MCF 10A (cell line): ENCODE results near the gene MSANTD7. TPM values are rescaled to one million over a fixed set of nuclear protein-coding genes. Genes with fewer than 3 reads are reported as not detected.

Experiments
- BruUV-seq: library from RNA; stranded (reverse); fragments of 400-500 nt; replicated peaks from 2 replicates; lab custom pipeline; 2021; lab: Mats Ljungman, UMichigan
- CTCF ChIA-PET: fragments of 300-600 bp; sonication (Branson Sonifier 250); formaldehyde crosslinking; extraction: SDS; loops from one replicate; lab custom pipeline; 2021; ENCODE audit warnings: antibody characterized with exemption, inconsistent platforms; lab: Yijun Ruan, JAX
- POLR2A ChIA-PET: fragments of 300-600, 350-650 bp; sonication (Branson Sonifier 250); formaldehyde crosslinking; extraction: SDS; loops from one replicate; lab custom pipeline; 2020; ENCODE audit warnings: antibody characterized with exemption, inconsistent platforms; lab: Yijun Ruan, JAX
- DNase-seq: peaks from one replicate; pipeline ENCODE4 v3.0.0-alpha.2; 2018; ENCODE audit not compliant: unreplicated experiment
- H3K27ac Mint-ChIP-seq: one replicate; pipeline ENCODE4 v1.8.0; 2022; ENCODE audit warnings: mild to moderate bottlenecking, low read depth, mixed read lengths; ENCODE audit not compliant: unreplicated experiment
- H3K27me3 Mint-ChIP-seq: one replicate; pipeline ENCODE4 v1.8.0; 2022; ENCODE audit warnings: mixed read lengths; ENCODE audit not compliant: insufficient read depth, unreplicated experiment
- H3K36me3 Mint-ChIP-seq: one replicate; pipeline ENCODE4 v1.8.0; 2022; ENCODE audit warnings: mild to moderate bottlenecking, moderate library complexity, mixed read lengths; ENCODE audit not compliant: insufficient read depth, unreplicated experiment
- H3K4me1 Mint-ChIP-seq: one replicate; pipeline ENCODE4 v1.8.0; 2022; ENCODE audit warnings: mixed read lengths; ENCODE audit not compliant: insufficient read depth, unreplicated experiment
- H3K4me3 Mint-ChIP-seq: one replicate; pipeline ENCODE4 v1.8.0; 2022; ENCODE audit warnings: mild to moderate bottlenecking, moderate library complexity, mixed read lengths; ENCODE audit not compliant: unreplicated experiment
- H3K9me3 Mint-ChIP-seq: one replicate; pipeline ENCODE4 v1.8.0; 2022; ENCODE audit warnings: mixed read lengths; ENCODE audit not compliant: unreplicated experiment
- intact Hi-C: fragments of 100-400 bp; cut with micrococcal nuclease; formaldehyde crosslinking; loops from 2 replicates; pipeline ENCODE4 v1.14.1; 2022
- total RNA-seq: library from RNA; stranded (reverse); gene quantifications from 2 replicates; pipeline ENCODE4 v1.2.3, GENCODE V29; 2022
- TF ChIP-seq, protein P1 (sequence below): fragments of 200-600 bp; IDR thresholded peaks from one replicate; pipeline ENCODE4 v1.8.0; 2022; ENCODE audit warnings: antibody characterized with exemption, mild to moderate bottlenecking; ENCODE audit not compliant: unreplicated experiment

Gene MSANTD7
- total RNA-seq, 1 experiment from 2014 or later, result 18.1 TPM

DNA sequence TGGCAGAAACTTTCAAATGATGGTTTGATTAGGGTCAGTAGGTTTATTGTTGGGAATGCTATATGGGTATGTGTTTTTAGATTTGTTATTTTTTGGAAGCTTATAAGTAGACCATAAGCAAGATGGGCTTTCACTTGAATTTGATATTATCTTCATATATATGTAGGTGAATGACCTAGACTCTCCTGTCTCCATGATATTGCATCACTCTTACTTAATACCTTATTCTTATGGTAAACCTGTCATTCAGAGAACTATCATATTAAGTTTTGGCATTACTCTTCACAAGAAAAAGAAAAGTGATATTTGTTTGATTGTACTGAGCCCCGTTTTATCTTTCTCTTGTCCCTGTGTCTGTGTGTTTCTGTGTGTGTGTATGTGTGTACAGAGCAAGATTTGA lies 17.3 kb downstream of the MSANTD7 start:
- TF ChIP-seq, protein P1, sequence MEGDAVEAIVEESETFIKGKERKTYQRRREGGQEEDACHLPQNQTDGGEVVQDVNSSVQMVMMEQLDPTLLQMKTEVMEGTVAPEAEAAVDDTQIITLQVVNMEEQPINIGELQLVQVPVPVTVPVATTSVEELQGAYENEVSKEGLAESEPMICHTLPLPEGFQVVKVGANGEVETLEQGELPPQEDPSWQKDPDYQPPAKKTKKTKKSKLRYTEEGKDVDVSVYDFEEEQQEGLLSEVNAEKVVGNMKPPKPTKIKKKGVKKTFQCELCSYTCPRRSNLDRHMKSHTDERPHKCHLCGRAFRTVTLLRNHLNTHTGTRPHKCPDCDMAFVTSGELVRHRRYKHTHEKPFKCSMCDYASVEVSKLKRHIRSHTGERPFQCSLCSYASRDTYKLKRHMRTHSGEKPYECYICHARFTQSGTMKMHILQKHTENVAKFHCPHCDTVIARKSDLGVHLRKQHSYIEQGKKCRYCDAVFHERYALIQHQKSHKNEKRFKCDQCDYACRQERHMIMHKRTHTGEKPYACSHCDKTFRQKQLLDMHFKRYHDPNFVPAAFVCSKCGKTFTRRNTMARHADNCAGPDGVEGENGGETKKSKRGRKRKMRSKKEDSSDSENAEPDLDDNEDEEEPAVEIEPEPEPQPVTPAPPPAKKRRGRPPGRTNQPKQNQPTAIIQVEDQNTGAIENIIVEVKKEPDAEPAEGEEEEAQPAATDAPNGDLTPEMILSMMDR, result no peak
- Mint-ChIP-seq H3K4me3 (no peak overlapping the region), H3K4me1 (no peaks in the 10 kb centered on the region), H3K9me3 (no peaks in the 10 kb centered on the region), H3K27ac (no peak overlapping the region), H3K36me3 (peaks cover 60% of the 10 kb centered on the region), H3K27me3 (no peaks in the 10 kb centered on the region)
- no TSS peak for BruUV-seq
- DNase-seq, result no peak
- ChIA-PET CTCF (no interaction called here), POLR2A (interaction anchor here (1.4 kb wide), 1 partner anchor 17 kb away, joined by 3 read pairs; the partner anchor contains the start of genes HSPA14 and MSANTD7)
- intact Hi-C loops, result loop anchor here (2.0 kb wide), 1 partner anchor 21 kb away; no protein-coding TSS in a partner anchor

DNA sequence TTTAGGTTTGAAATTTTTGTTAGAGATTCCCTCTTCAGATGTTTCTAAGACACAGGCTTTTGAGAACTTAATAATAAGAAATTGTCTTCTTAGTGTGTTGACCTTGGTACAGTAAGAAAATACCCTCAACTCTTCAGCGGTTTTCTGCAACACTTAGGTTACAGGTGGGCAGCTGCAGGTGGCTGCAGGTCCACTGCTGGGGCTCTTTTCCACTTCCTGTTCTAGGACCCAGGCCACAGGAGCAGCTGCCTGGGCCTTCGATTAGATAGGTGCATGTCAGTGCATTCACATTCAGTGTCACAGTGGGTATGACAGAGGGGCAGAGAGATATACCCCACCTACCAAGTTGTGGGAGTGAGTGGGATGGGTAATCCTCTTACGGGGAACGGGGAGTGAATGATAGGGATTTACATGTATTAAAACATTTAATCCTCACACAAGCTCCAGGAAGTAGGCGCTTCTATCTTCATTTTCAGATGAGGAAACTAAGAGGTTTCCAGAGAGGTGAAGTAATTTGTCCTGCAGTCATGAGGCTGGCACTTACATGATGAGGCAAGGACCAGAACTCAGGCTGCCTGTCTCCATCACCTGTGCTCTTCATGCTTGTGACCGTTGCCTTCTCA lies 20.3 kb downstream of the MSANTD7 start:
- Mint-ChIP-seq H3K36me3 (peaks cover 42% of the 10 kb centered on the region), H3K4me3 (no peak overlapping the region), H3K4me1 (no peaks in the 10 kb centered on the region), H3K9me3 (no peaks in the 10 kb centered on the region), H3K27me3 (no peaks in the 10 kb centered on the region), H3K27ac (no peak overlapping the region)
- BruUV-seq, result no TSS peak
- POLR2A ChIA-PET, result interaction anchor here (0.6 to 2.0 kb wide), 2 partner anchors 20 to 21 kb away, joined by 3 to 6 read pairs; partner anchors contain the start of genes CDNF, HSPA14 and MSANTD7
- intact Hi-C loops, result no loop called here
- CTCF ChIA-PET, result interaction anchor here (0.9 kb wide), 1 partner anchor 46 kb away, joined by 3 read pairs; no protein-coding TSS in a partner anchor
- TF ChIP-seq, protein P1, result no peak
- DNase-seq, result no peak

DNA sequence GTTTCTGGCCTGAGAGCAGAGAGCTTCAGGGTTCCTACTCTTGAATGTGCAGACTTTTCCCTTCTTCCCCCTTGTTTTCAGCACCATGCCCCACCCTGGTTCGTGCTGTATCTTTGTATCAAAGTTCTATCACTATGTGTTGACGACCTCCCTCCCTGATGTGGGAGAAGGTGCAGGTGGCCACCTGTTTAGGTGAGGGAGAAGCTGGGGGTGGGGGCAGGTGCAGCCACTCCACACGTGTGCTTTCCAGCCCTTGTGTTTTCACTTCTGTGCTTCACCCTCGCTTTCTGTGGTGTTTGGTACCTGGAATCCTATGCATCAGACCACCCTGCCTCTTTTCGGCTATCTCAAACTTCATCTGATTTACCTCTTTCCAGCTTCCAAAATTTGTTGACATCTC lies 20.9 kb downstream of the MSANTD7 start:
- Mint-ChIP-seq H3K36me3 (peaks cover 36% of the 10 kb centered on the region), H3K4me1 (no peaks in the 10 kb centered on the region), H3K9me3 (no peaks in the 10 kb centered on the region), H3K4me3 (no peak overlapping the region), H3K27ac (no peak overlapping the region), H3K27me3 (no peaks in the 10 kb centered on the region)
- BruUV-seq, result no TSS peak
- no peak for DNase-seq
- intact Hi-C loops, result no loop called here
- POLR2A ChIA-PET, result interaction anchor here (1.1 to 2.0 kb wide), 2 partner anchors 19 to 22 kb away, joined by 4 to 6 read pairs; partner anchors contain the start of genes CDNF, HSPA14 and MSANTD7
- CTCF ChIA-PET, result interaction anchor here (0.7 to 0.9 kb wide), 3 partner anchors 8 to 46 kb away, joined by 3 read pairs; no protein-coding TSS in a partner anchor
- TF ChIP-seq, protein P1, result no peak

DNA sequence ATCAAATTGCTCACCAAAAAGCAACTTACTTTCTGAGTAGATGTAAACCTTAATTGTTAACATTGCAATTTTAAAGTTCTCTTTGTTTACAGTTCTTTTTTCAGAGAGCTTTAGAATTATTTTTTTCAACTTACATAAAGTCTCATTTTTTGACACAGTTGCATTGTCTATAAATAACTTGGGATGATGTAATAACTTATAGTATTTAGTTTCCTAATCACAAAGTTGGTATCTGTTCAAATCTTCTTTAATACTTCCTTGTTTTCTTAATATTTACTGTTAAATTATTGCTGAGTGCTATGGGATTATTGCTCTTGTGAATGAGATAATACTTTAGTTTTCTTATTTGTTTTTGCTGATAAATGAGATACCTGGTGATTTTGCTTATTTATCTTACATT lies 21.7 kb downstream of the MSANTD7 start:
- Mint-ChIP-seq H3K9me3 (no peaks in the 10 kb centered on the region), H3K4me1 (no peaks in the 10 kb centered on the region), H3K4me3 (no peak overlapping the region), H3K27me3 (no peaks in the 10 kb centered on the region), H3K27ac (peak overlapping the region; percentile 7), H3K36me3 (peaks cover 29% of the 10 kb centered on the region)
- POLR2A ChIA-PET, result interaction anchor here (0.6 to 2.0 kb wide), 4 partner anchors 8 to 108 kb away, joined by 3 to 6 read pairs (median 4); partner anchors contain the start of genes CDNF, HSPA14 and MSANTD7
- TF ChIP-seq, protein P1, result no peak
- BruUV-seq, result no TSS peak
- intact Hi-C loops, result no loop called here
- no peak for DNase-seq
- CTCF ChIA-PET, result interaction anchor here (0.9 kb wide), 1 partner anchor 15 kb away, joined by 3 read pairs; no protein-coding TSS in a partner anchor
